Left lung (tissue), 10 donors: ENCODE data around the gene WHRN. TPM values are rescaled to one million over a fixed set of nuclear protein-coding genes. Genes with fewer than 3 reads are reported as not detected.

Source experiments
- ATAC-seq: fragments of 200-7000 bp; cut with Tn5 transposase; one replicate; pipeline ENCODE4 v1.9.1; 2020; ENCODE audit warnings: moderate library complexity
- DNase-seq, 4 donors: peaks; one replicate each; pipeline ENCODE4 v3.0.0-alpha.2; 2013 to 2020
- H3K27ac ChIP-seq, 2 donors: fragments of 200-600 bp; sonication (generic) in 1 of 2; one replicate each; pipeline versions ENCODE4 v1.5.0 to v1.8.0; 2020 to 2021
- H3K27me3 ChIP-seq, 2 donors: fragments of 200-600 bp; sonication (generic) in 1 of 2; one replicate each; pipeline versions ENCODE4 v1.5.0 to v1.8.0; 2020 to 2021
- H3K36me3 ChIP-seq, 2 donors: fragments of 200-600 bp; sonication (generic) in 1 of 2; one replicate each; pipeline versions ENCODE4 v1.5.0 to v1.8.0; 2020 to 2021
- H3K4me1 ChIP-seq, 2 donors: fragments of 200-600 bp; one replicate each; pipeline ENCODE4 v1.8.0; 2021
- H3K4me3 ChIP-seq, 2 donors: fragments of 200-600 bp; sonication (generic) in 1 of 2; one replicate each; pipeline versions ENCODE4 v1.5.0 to v1.8.0; 2020 to 2021; ENCODE audit warnings: mild to moderate bottlenecking in 1 of 2
- H3K9me3 ChIP-seq, 2 donors: fragments of 200-600 bp; sonication (generic) in 1 of 2; one replicate each; pipeline versions ENCODE4 v1.5.0 to v1.8.0; 2020 to 2021
- CTCF ChIP-seq, 2 donors: fragments of 200-600 bp; sonication (generic) in 1 of 2; IDR thresholded peaks; one replicate each; pipeline versions ENCODE4 v1.5.0 to v1.8.0; 2021; ENCODE audit warnings: antibody characterized with exemption in 2 of 2
- intact Hi-C, 2 donors: fragments of 100-400 bp; cut with DNase I; formaldehyde crosslinking; loops; one replicate each; pipeline versions ENCODE4 v1.11.2 to v1.14.2; 2022
- polyA plus RNA-seq, 6 donors: library from polyadenylated mRNA; unstranded; fragments of 120-200 nt; gene quantifications; one replicate each; pipeline ENCODE4 v1.2.1, GENCODE V29; 2013; ENCODE audit not compliant: insufficient read length in 6 of 6
- total RNA-seq, 2 donors: library from RNA; stranded (reverse); fragmentation: NEBNext Ultra II Directional; extraction: Animal tissue kit (Norgen Biotek cat#: 25700); gene quantifications; one replicate each; pipeline ENCODE4 v1.2.1, GENCODE V29; 2021
- donor health status: DM: no; HTN: yes; CAD: no.
- donor health status: DM: no; HTN: no; CAD: no.

Gene WHRN
- total and polyA plus RNA-seq, 8 donors, result 5.1 to 17.3 (median 10.7) TPM

DNA sequence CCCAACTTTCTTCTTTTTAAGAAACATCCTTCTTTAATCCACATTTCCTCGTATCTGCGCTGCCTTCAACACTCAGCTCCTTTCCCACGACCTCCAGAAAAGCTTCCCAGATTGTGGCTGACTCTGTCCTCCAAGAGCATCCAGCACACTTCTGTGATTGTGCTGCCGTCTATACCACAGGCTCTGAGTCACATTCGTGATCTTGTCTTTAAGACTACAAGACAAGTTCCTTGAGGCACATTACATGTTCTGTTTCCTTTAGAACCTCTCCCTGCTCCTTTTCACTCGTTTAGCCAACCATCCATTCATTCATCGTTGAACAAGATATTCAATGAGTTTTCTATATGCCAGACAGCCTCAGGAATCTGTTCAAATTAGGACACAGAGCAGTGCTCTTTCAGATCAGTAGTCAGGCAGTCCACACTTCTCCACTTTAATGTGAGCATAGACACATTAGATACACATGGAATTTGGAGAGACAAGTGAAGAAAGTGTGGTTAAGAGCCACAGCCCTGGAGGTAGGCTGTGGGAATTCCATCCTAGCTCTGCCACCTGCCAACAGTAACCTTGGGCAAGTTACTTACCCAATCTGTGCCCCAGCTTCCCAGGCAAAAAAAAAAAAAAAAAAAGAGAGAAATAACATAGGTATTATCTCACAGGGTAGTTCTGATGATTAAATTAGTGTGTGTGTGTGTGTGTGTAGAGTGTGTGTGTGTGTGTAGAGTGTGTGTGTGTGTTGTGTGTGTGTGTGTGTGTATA is 18.9 kb downstream of the WHRN start:
- intact Hi-C loops, result no loop called here
- Histone ChIP-seq H3K36me3 (no peaks in the 10 kb centered on the region), H3K27ac (no peak overlapping the region), H3K27me3 (no peaks in the 10 kb centered on the region), H3K4me3 (no peak overlapping the region), H3K9me3 (no peaks in the 10 kb centered on the region), H3K4me1 (peaks cover 0 to 8% of the 10 kb centered on the region in 2 donors)
- TF ChIP-seq CTCF (IDR thresholded peaks at IDR 0.05), result no peak
- DNase-seq (no peak), ATAC-seq (no peak)

GRCh38 chr9:114484854-114485443 is 20.3 kb downstream of the WHRN start:
- ATAC-seq (no peak), DNase-seq (no peak)
- Histone ChIP-seq H3K27ac (no peak overlapping the region), H3K4me1 (peaks cover 0 to 8% of the 10 kb centered on the region in 2 donors), H3K9me3 (no peaks in the 10 kb centered on the region), H3K36me3 (no peaks in the 10 kb centered on the region), H3K4me3 (no peak overlapping the region), H3K27me3 (no peaks in the 10 kb centered on the region)
- intact Hi-C loops, result loop anchor here in 1 of 2 donors (5.0 kb wide), 1 partner anchor 172 kb away; the partner anchor contains the start of gene TEX53
- TF ChIP-seq CTCF (IDR thresholded peaks at IDR 0.05), result no peak

DNA sequence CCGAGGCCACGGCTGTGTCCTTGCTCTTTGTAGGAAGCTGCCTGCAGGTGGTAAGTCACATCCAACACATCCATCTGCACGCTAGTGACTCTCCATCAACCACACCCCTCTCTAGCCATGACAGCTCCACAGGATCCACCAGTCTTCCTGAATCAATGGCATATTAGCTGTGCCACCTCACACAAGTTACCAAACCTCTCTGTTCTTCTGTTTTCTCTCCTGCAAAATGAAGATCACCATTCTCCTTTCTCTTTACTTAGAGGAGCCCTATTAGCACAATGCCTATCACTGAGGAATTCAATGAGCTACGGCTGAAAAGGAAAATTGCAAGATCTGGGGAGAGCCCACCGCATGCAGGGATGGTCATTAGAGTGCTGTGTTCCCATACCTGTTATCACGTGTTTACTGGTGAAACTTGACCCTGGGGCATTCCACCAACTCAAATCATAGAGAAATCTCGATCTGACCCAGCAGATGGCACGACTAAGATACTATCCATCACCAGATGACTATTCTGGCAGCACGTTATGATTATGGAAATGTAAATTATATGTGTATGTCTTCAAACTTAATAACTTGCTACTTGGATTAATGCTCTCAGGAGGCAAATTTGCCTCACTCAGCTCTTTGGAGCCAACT is 20.9 kb downstream of the WHRN start:
- Histone ChIP-seq H3K9me3 (no peaks in the 10 kb centered on the region), H3K27me3 (no peaks in the 10 kb centered on the region), H3K36me3 (no peaks in the 10 kb centered on the region), H3K27ac (no peak overlapping the region), H3K4me1 (peaks cover 0 to 8% of the 10 kb centered on the region in 2 donors), H3K4me3 (no peak overlapping the region)
- no peak for ATAC-seq
- intact Hi-C loops, result loop anchor here in 1 of 2 donors (5.0 kb wide), 1 partner anchor 173 kb away; the partner anchor contains the start of gene TEX53
- TF ChIP-seq CTCF (IDR thresholded peaks at IDR 0.05), result no peak
- no peak for DNase-seq

DNA sequence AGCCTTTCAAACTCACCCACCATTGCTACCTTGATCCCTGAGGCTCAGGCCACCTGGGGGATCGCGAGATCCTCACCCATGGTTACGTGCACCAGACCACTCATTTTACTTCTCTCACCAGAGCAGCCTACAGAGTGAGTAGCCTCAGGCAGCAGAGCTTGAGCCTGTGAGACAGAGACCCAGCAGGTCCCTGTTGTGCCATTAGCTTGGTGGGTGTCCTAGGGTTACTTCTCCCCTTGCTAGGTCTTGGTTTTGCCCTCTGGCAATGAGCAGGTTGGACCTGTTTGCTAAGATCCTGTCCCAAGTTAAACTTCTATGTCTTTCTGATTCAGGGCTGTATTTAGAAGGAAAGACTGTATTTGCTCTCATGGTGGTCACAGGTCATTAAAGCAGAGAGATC is 21.8 kb downstream of the WHRN start:
- Histone ChIP-seq H3K4me3 (no peak overlapping the region), H3K36me3 (no peaks in the 10 kb centered on the region), H3K27me3 (no peaks in the 10 kb centered on the region), H3K9me3 (no peaks in the 10 kb centered on the region), H3K27ac (no peak overlapping the region), H3K4me1 (peaks cover 0 to 8% of the 10 kb centered on the region in 2 donors)
- intact Hi-C loops, result loop anchor here in 1 of 2 donors (5.0 kb wide), 1 partner anchor 174 kb away; the partner anchor contains the start of gene TEX53
- no peak for ATAC-seq
- no peak for DNase-seq
- TF ChIP-seq CTCF (IDR thresholded peaks at IDR 0.05), result no peak

GRCh38 chr9:114482593-114482992 is 22.7 kb downstream of the WHRN start:
- ATAC-seq, result no peak

More at GRCh38 chr9:114482593-114482992, 22.7 kb downstream of the WHRN start:
- no peak overlapping the region for H3K4me3 ChIP-seq
- no peak overlapping the region for H3K27ac ChIP-seq
- H3K36me3 ChIP-seq, result no peaks in the 10 kb centered on the region
- H3K27me3 ChIP-seq, result no peaks in the 10 kb centered on the region
- no peak for TF ChIP-seq CTCF (IDR thresholded peaks at IDR 0.05)
- H3K9me3 ChIP-seq, result no peaks in the 10 kb centered on the region
- intact Hi-C loops, result loop anchor here in 1 of 2 donors (5.0 kb wide), 1 partner anchor 175 kb away; the partner anchor contains the start of gene TEX53
- DNase-seq, result no peak
- peaks cover 0 to 8% of the 10 kb centered on the region in 2 donors for H3K4me1 ChIP-seq
